ENCODE results near the gene ARPC2.

DNA sequence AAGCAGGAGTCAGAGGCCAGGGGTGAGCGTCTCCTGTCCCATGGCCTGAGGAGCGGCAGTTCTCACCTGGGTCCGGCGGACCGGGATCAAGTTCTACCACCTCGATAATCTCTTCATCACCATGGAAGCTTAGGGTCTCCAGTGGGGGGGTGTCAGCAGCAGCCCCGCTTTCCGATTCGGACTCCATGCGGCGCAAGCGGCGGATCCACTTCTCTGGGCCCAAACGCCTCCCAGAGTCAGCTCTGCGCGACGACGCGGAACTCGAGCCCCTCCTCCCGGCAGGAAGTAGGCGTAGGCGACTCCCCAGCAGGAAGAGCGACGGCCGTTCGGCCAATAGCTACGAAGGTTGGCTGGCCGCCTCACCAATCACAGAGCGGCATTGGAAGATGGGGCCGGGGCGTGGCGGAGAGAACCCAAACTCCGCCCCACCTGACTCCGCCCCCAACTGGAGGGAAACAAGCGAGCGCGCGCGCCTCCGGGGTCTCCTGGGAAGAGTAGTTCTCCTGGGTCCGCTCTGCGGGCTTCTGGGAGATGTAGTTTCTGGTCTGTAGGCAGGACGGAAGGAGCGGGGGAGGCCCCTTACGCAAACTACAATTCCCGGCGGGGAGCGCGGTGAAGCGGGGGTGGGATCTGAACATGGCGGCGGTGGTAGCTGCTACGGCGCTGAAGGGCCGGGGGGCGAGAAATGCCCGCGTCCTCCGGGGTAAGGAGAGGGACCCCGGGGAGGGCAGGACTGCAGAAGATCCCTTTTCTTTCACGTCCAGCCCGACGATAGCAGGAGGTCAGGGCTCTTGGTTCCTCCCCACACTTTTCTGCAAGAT, 53.1 kb downstream of the ARPC2 start, which contains the start of the genes AAMP and PNKD:
- TF ChIP-seq EZH2 (IDR thresholded peaks at IDR 0.05; ENCODE audit: borderline replicate concordance) (no peak), CTCF (IDR thresholded peaks at IDR 0.05; ENCODE audit: poor library complexity) (peak; percentile 25), EZH2phosphoT487 (IDR thresholded peaks at IDR 0.05; ENCODE audit: low read depth, severe bottlenecking, unreplicated experiment) (no peak)

Data from hepatocyte (in vitro differentiated cells).